ENCODE results near the gene ATP1B2. TPM values are rescaled to one million over a fixed set of nuclear protein-coding genes. Genes with fewer than 3 reads are reported as not detected.

Gene ATP1B2
- total and polyA plus RNA-seq, 9 of the 15 experiments (the other 6 are each of a cell fraction or from before 2014, with no cell fraction given), result 0.23 to 6.0 (median 0.99) TPM

DNA sequence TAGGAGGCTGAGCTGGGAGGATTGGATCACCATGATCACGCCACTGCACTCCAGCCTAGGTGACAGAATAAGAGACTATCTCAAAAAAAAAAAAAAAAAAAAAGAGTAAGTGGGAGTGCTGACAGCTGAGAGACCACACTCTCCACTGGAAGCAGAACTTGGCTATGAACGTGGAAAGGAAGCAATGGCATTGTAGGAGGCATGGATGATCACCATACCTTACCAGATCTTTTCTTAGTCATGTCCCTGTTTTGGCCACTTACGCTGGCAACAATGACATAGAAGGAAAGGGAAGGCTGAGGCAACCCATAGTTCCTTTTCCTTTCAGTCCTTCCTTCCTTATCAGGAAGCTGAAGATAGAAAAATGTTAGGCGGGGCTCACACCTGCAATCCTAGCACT, 3.7 kb upstream of the ATP1B2 start:
- Histone ChIP-seq H3K79me2 (ENCODE audit: control insufficient read depth, insufficient read depth, low read length) (no peaks in the 10 kb centered on the region), H3K9ac (ENCODE audit: insufficient read depth in 1 of 2, low read depth in 2 of 2, low read length in 2 of 2) (no peak overlapping the region), H3K9me1 (ENCODE audit: control insufficient read depth, insufficient read depth, low read length) (no peaks in the 10 kb centered on the region), H3K4me3 (no peak overlapping the region), H3K4me1 (replicated peaks in 1 of 2; ENCODE audit: control insufficient read depth in 2 of 2, insufficient read depth in 2 of 2, low read length in 2 of 2) (peaks cover 24 to 40% of the 10 kb centered on the region in 2 experiments; a peak in 4 of 5 replicates), H2AFZ (ENCODE audit: low read depth, low read length) (peak overlapping the region; percentile 61), H4K20me1 (replicated peaks; ENCODE audit: control insufficient read depth, insufficient read depth, low read length) (no peaks in the 10 kb centered on the region), H3K36me3 (ENCODE audit: control insufficient read depth, insufficient read depth, low read length) (no peaks in the 10 kb centered on the region), H3K4me2 (ENCODE audit: insufficient read depth, low read length) (no peak overlapping the region), H3K9me3 (replicated peaks; ENCODE audit: control insufficient read depth, insufficient read depth, low read depth, low read length) (no peaks in the 10 kb centered on the region), H3K27me3 (ENCODE audit: control insufficient read depth in 2 of 2, insufficient read depth in 2 of 2, low read length in 2 of 2) (no peaks in the 10 kb centered on the region), H3K27ac (ENCODE audit: extremely low read depth, low read depth, low read length) (no peak overlapping the region; the same call in 2 of the 3 replicates)
- FAIRE-seq (no peak), ATAC-seq (no peak), DNase-seq (ENCODE audit: extremely low read depth in 1 of 4, low spot score in 3 of 4) (no peak)
- no peak for TF ChIP-seq SRSF3 (IDR thresholded peaks at IDR 0.05; ENCODE audit: insufficient read depth, low read length)
- no peak for TF ChIP-seq SRSF9 (IDR thresholded peaks at IDR 0.05; ENCODE audit: borderline replicate concordance, low read depth, low read length)
- no peak for TF ChIP-seq NCOA6 (IDR thresholded peaks at IDR 0.05)
- no peak for TF ChIP-seq ZBTB5 (IDR thresholded peaks at IDR 0.05)
- TF ChIP-seq ZNF384 (IDR thresholded peaks at IDR 0.05; ENCODE audit: low read depth, low read length), result peak; percentile 85
- TF ChIP-seq, protein P1, sequence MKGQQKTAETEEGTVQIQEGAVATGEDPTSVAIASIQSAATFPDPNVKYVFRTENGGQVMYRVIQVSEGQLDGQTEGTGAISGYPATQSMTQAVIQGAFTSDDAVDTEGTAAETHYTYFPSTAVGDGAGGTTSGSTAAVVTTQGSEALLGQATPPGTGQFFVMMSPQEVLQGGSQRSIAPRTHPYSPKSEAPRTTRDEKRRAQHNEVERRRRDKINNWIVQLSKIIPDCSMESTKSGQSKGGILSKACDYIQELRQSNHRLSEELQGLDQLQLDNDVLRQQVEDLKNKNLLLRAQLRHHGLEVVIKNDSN (CRISPR knock-in tag; IDR thresholded peaks at IDR 0.05), result no peak
- intact Hi-C loops (cut with micrococcal nuclease) (no loop called here), in situ Hi-C loops (cut with MboI) (no loop called here)
- BruUV-seq (replicated peaks), result no TSS peak
- CTCF ChIA-PET (ENCODE audit: low intra/inter-chr PET ratio), result no interaction called here
- POLR2A ChIA-PET, result interaction anchor here (0.8 to 3.6 kb wide), 2 partner anchors 10 to 39 kb away, joined by 3 to 21 read pairs; partner anchors contain the start of gene TP53
- WGBS (ENCODE audit: insufficient coverage, low coverage, missing lambda C conversion rate), result 36% methylated on average over 2 of the region's 4 CpGs
